HEK293 (cell line): ENCODE results near the gene TIMM13.

ENCODE experiments used
- CTCF ChIA-PET: fragments of 350-600 bp; formaldehyde crosslinking; extraction: SDS; loops from one replicate; lab custom pipeline; 2021; ENCODE audit warnings: antibody characterized with exemption; lab: Yijun Ruan, JAX
- POLR2A ChIA-PET: fragments of 300-600 bp; formaldehyde crosslinking; extraction: SDS; loops from one replicate; lab custom pipeline; 2020; ENCODE audit warnings: antibody characterized with exemption, inconsistent platforms; lab: Yijun Ruan, JAX
- H3K27ac ChIP-seq: fragments of 200-500 bp; sonication (Bioruptor generic); 2 replicates; pipeline ENCODE4 v1.5.1; 2014; ENCODE audit warnings: low read depth, low read length, control low read depth, inconsistent platforms; ENCODE audit errors: extremely low read depth
- H3K36me3 ChIP-seq, 2 experiments: fragments of 200-500 bp in 1 of 2; sonication (Bioruptor generic) in 1 of 2; 1 replicate in 1 of 2; 2 replicates in 1 of 2; pipeline ENCODE4 v1.5.1; 2014 to 2017; ENCODE audit warnings: inconsistent platforms in 2 of 2, low read length in 2 of 2; ENCODE audit not compliant: control insufficient read depth in 2 of 2, insufficient read depth in 1 of 2
- H3K4me1 ChIP-seq: fragments of 200-500 bp; sonication (Bioruptor generic); 2 replicates; pipeline ENCODE4 v1.5.1; 2014; ENCODE audit warnings: mild to moderate bottlenecking, low read length, inconsistent platforms; ENCODE audit not compliant: control insufficient read depth, insufficient read depth
- H3K4me3 ChIP-seq: 2 replicates; pipeline ENCODE4 v1.5.1; 2011; ENCODE audit warnings: low read depth, mild to moderate bottlenecking, control low read depth, low read length, moderate library complexity
- H3K9me3 ChIP-seq: fragments of 200-500 bp; sonication (Bioruptor generic); 2 replicates; pipeline ENCODE4 v1.5.1; 2014; ENCODE audit warnings: low read depth, low read length, inconsistent platforms; ENCODE audit not compliant: control insufficient read depth, insufficient read depth
- KLF1 ChIP-seq: fragments of 450-650 bp; formaldehyde crosslinking; IDR thresholded peaks from 2 replicates; pipeline ENCODE4 v1.5.1; 2016; ENCODE audit warnings: missing biosample characterization, missing genetic modification characterization
- SP2 ChIP-seq: fragments of 450-650 bp; formaldehyde crosslinking; IDR thresholded peaks from 2 replicates; pipeline ENCODE4 v1.5.1; 2016; ENCODE audit warnings: missing biosample characterization, missing genetic modification characterization
- ZFHX2 ChIP-seq: fragments of 450-650 bp; formaldehyde crosslinking; conservative IDR thresholded peaks from 2 replicates; pipeline ENCODE4 v1.5.1; 2016; ENCODE audit warnings: missing biosample characterization, missing genetic modification characterization
- ZNF16 ChIP-seq: fragments of 450-650 bp; formaldehyde crosslinking; IDR thresholded peaks from 2 replicates; pipeline ENCODE4 v1.5.1; 2016; ENCODE audit warnings: low read depth, missing biosample characterization, missing genetic modification characterization
- ZNF24 ChIP-seq: fragments of 450-650 bp; formaldehyde crosslinking; IDR thresholded peaks from 2 replicates; pipeline ENCODE4 v1.5.1; 2016; ENCODE audit warnings: missing biosample characterization, missing genetic modification characterization
- ZNF292 ChIP-seq: fragments of 450-650 bp; formaldehyde crosslinking; IDR thresholded peaks from 2 replicates; pipeline ENCODE4 v1.5.1; 2016; ENCODE audit warnings: low read depth, missing biosample characterization, missing genetic modification characterization, borderline replicate concordance
- ZNF394 ChIP-seq: fragments of 450-650 bp; formaldehyde crosslinking; IDR thresholded peaks from 2 replicates; pipeline ENCODE4 v1.5.1; 2016; ENCODE audit warnings: missing biosample characterization, missing genetic modification characterization, mild to moderate bottlenecking, moderate library complexity, borderline replicate concordance
- ZNF521 ChIP-seq: fragments of 450-650 bp; formaldehyde crosslinking; IDR thresholded peaks from 2 replicates; pipeline ENCODE4 v1.5.1; 2017; ENCODE audit warnings: missing biosample characterization, mild to moderate bottlenecking, missing genetic modification characterization
- ZNF610 ChIP-seq: fragments of 450-650 bp; formaldehyde crosslinking; IDR thresholded peaks from 2 replicates; pipeline ENCODE4 v1.5.1; 2016; ENCODE audit warnings: missing biosample characterization, missing genetic modification characterization, borderline replicate concordance
- ZNF830 ChIP-seq: fragments of 450-650 bp; IDR thresholded peaks from 2 replicates; pipeline ENCODE4 v1.5.0; 2018; ENCODE audit warnings: missing biosample characterization, missing genetic modification characterization, low read depth, mild to moderate bottlenecking, moderate library complexity
- TF ChIP-seq, protein P1 (sequence below): fragments of 450-650 bp; formaldehyde crosslinking; IDR thresholded peaks from 2 replicates; pipeline ENCODE4 v1.5.1; 2016; ENCODE audit warnings: missing biosample characterization, missing genetic modification characterization

The TIMM13 gene

DNA sequence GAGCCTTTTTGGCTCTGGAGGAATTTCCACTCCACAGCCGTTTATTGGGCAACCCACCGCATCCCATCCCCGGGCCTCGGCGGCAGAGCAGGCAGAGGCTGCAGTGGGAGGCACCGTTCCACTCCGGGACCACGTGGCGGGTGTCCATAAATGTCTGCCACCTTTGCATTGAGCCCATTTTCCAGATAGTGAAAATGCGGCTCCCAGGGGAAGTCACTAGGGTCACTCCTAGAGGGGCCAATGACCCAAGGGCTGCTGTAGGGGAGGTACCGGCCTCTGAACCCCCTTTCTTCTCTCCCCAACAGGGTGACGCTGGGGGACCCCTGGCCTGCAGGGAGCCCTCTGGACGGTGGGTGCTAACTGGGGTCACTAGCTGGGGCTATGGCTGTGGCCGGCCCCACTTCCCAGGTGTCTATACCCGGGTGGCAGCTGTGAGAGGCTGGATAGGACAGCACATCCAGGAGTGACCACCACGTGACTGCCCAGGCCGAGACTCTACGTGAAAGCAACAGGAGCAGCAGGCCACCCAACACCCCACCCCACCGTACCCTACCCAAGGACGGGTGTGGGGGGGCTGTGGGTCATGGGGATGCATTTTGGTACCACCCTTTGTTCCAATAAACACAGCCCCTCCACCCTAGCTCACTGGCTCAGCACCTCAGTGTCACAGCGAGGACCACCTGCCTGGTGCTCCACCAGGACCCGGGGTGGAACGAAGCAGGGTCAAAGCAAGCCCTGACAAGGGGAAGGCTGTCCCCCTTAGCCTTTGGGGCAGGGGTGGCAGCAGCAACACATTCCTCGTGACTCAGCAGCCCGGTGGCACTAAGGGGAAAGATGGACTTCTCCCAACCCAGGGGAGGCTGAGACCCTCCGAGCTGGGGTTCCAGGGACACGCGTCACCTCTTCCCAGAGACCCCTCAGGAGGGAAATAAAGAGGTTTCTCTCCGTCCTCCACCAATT lies 1.5 kb downstream of the TIMM13 start:
- H3K36me3 ChIP-seq: peaks cover 3 to 45% of the 10 kb centered on the region in 2 experiments; a peak in 2 of 3 replicates
- CTCF ChIA-PET: interaction anchor here (0.5 kb wide), 1 partner anchor 10 kb away, joined by 3 read pairs; no protein-coding TSS in a partner anchor

DNA sequence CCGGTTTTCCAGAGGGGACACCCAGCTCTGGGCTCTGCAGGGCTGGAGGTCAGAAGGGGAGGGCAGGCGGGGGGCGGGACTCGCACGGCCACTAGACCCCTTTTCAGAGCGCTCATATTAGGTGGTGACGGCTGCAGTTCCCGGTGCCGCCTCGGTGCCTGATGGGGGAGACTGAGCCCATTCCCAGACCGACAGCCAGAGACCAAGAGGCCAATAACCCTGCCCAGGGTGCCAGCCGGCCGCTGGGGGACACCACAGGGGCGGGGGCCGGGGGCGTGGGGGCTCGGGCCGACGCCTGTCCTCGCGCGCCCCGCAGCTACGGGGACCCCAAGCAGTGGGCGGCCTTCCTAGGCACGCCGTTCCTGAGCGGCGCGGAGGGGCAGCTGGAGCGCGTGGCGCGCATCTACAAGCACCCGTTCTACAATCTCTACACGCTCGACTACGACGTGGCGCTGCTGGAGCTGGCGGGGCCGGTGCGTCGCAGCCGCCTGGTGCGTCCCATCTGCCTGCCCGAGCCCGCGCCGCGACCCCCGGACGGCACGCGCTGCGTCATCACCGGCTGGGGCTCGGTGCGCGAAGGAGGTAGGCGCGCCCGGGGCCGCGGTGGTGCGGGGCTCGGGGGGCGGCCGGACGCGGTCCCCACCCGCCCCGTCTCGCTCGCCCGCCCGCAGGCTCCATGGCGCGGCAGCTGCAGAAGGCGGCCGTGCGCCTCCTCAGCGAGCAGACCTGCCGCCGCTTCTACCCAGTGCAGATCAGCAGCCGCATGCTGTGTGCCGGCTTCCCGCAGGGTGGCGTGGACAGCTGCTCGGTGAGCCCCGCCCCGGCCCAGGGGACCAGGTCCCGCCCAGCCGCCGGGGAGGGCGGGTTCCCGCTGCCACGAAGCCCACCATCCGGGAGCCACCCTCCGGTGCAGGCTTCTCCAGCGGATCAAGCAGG lies 2.4 kb downstream of the TIMM13 start:
- Histone ChIP-seq H3K9me3 (no peaks in the 10 kb centered on the region), H3K4me3 (no peak overlapping the region), H3K36me3 (peaks cover 3 to 36% of the 10 kb centered on the region in 2 experiments; a peak in 2 of 3 replicates), H3K4me1 (0 out of 2 replicates have a peak, but pooled peaks cover 6% of the 10 kb centered on the region), H3K27ac (no peak overlapping the region)
- ChIA-PET CTCF (interaction anchor here (0.5 to 0.6 kb wide), 3 partner anchors 9 to 78 kb away, joined by 3 read pairs; no protein-coding TSS in a partner anchor), POLR2A (interaction anchor here (0.6 to 4.0 kb wide), 3 partner anchors 41 to 1724 kb away, joined by 3 to 68 read pairs (median 4); partner anchors contain the start of gene GADD45B)
- TF ChIP-seq ZNF394 (no peak), ZNF16 (tag by site-specific recombination) (no peak), SP2 (tag by site-specific recombination) (peak; percentile 23), ZNF830 (tag by site-specific recombination) (no peak)
- TF ChIP-seq, protein P1, sequence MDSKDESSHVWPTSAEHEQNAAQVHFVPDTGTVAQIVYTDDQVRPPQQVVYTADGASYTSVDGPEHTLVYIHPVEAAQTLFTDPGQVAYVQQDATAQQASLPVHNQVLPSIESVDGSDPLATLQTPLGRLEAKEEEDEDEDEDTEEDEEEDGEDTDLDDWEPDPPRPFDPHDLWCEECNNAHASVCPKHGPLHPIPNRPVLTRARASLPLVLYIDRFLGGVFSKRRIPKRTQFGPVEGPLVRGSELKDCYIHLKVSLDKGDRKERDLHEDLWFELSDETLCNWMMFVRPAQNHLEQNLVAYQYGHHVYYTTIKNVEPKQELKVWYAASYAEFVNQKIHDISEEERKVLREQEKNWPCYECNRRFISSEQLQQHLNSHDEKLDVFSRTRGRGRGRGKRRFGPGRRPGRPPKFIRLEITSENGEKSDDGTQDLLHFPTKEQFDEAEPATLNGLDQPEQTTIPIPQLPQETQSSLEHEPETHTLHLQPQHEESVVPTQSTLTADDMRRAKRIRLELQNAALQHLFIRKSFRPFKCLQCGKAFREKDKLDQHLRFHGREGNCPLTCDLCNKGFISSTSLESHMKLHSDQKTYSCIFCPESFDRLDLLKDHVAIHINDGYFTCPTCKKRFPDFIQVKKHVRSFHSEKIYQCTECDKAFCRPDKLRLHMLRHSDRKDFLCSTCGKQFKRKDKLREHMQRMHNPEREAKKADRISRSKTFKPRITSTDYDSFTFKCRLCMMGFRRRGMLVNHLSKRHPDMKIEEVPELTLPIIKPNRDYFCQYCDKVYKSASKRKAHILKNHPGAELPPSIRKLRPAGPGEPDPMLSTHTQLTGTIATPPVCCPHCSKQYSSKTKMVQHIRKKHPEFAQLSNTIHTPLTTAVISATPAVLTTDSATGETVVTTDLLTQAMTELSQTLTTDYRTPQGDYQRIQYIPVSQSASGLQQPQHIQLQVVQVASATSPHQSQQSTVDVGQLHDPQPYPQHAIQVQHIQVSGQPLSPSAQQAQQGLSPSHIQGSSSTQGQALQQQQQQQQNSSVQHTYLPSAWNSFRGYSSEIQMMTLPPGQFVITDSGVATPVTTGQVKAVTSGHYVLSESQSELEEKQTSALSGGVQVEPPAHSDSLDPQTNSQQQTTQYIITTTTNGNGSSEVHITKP (tag by site-specific recombination): no peak

More for the DNA sequence above, 1.5 kb downstream of the TIMM13 start:
- POLR2A ChIA-PET: interaction anchor here (3.1 to 4.0 kb wide), 2 partner anchors 30 to 51 kb away, joined by 17 to 68 read pairs; partner anchors contain the start of genes GADD45B and LMNB2
- Histone ChIP-seq H3K4me1 (0 out of 2 replicates have a peak, but pooled peaks cover 6% of the 10 kb centered on the region), H3K4me3 (peak overlapping the region; percentile 91)
- TF ChIP-seq KLF1 (tag by site-specific recombination) (peak; percentile 31; the same call in 1 of the 2 replicates), ZNF292 (tag by site-specific recombination) (no peak)
- TF ChIP-seq, all 188 proteins: peak for 1
- no peak overlapping the region for H3K27ac ChIP-seq
- H3K9me3 ChIP-seq: no peaks in the 10 kb centered on the region

DNA sequence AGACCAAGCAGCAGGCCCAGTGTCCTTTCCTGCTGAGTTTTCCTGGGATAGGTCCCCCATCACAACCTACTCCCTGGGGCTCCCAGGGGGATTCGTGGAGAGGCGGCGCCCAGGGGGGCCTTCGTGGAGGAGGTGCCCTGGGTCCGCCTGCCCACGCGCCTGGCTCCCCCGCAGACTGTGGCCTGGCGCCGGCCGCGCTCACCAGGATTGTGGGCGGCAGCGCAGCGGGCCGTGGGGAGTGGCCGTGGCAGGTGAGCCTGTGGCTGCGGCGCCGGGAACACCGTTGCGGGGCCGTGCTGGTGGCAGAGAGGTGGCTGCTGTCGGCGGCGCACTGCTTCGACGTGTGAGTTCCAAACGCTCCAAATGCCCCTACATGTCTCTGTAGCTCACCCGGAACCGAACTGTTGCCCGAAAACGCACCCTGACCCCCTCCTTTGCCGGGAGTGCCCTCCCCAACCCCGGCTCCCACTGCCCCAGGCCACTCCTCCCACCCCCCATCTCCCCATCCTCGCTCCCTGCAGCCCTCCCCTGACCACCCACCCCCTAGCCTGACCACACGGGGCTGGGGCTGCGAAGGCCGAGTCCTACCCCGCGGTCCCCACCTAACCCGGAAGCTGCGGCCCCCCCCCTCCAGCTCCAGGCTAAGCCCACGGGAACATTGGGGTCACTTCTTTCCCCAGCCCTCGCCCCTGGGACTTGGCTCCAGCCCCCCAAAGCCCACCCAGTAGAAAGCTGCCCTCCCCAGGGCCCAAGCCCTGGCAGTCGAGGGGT lies 3.3 kb downstream of the TIMM13 start:
- Histone ChIP-seq H3K4me3 (no peak overlapping the region), H3K27ac (no peak overlapping the region), H3K36me3 (peaks cover 3 to 27% of the 10 kb centered on the region in 2 experiments; a peak in 2 of 3 replicates), H3K4me1 (0 out of 2 replicates have a peak, but pooled peaks cover 6% of the 10 kb centered on the region), H3K9me3 (no peaks in the 10 kb centered on the region)
- TF ChIP-seq ZFHX2 (tag by site-specific recombination) (0 out of 2 replicates have a peak, but pooled peaks have one; percentile 21), ZNF521 (tag by site-specific recombination) (no peak), ZNF610 (tag by site-specific recombination) (no peak), ZNF24 (tag by site-specific recombination) (no peak)
- CTCF ChIA-PET: interaction anchor here (0.5 to 0.6 kb wide), 2 partner anchors 12 to 78 kb away, joined by 3 read pairs; no protein-coding TSS in a partner anchor
- POLR2A ChIA-PET: interaction anchor here (0.6 to 0.7 kb wide), 2 partner anchors 40 to 1723 kb away, joined by 3 to 4 read pairs; no protein-coding TSS in a partner anchor
